Astrocyte of the cerebellum (primary cell): Measurements from ENCODE around the gene LRTM1.

Experiments used
- DNase-seq: peaks from one replicate; pipeline ENCODE4 v3.0.0-alpha.2; 2011; ENCODE audit warnings: low read depth
- H3K4me3 ChIP-seq: 2 replicates; pipeline ENCODE4 v1.5.1; 2011; ENCODE audit warnings: mild to moderate bottlenecking, low read depth, low read length, moderate library complexity
- in situ Hi-C: cut with HindIII; loops from 2 replicates; pipeline ENCODE4 v1.10.0; 2017; ENCODE audit warnings: low sequenced_read_pairs
- TF ChIP-seq, protein P1 (sequence below): IDR thresholded peaks from 2 replicates; pipeline ENCODE4 v1.5.1; 2012; ENCODE audit warnings: low read length, low read depth, moderate library complexity, mild to moderate bottlenecking; ENCODE audit errors: missing control alignments

Gene LRTM1

DNA sequence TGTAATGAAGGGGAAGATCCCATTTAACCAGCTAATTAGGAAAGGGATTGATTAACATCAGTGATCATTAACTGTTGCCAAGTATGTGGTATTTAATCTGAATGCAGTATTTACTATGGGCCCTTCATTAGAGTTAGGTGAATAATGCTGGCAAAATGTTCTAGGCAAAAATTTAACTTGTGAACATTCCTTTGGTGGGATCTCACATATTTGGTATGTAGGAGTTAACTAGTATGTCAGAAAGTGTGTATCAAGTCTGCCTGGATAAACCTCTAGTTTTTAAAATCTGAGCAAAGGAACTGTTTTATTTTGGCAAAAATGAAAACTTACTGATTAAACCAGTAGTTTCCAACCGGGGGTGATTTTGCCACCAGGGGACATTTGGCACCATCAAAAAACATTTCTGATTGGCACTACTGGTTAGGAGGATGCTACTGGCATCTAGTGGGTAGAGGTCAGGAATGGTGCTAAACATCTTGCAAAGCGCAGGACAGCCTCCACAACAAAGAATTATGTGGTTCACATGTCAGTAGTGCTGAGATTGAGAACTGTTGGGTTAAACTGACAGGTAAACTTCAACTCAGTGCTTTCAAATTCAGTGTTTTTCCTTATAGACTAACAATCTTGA lies 22.5 kb downstream of the LRTM1 start:
- no peak overlapping the region for H3K4me3 ChIP-seq
- TF ChIP-seq, protein P1, sequence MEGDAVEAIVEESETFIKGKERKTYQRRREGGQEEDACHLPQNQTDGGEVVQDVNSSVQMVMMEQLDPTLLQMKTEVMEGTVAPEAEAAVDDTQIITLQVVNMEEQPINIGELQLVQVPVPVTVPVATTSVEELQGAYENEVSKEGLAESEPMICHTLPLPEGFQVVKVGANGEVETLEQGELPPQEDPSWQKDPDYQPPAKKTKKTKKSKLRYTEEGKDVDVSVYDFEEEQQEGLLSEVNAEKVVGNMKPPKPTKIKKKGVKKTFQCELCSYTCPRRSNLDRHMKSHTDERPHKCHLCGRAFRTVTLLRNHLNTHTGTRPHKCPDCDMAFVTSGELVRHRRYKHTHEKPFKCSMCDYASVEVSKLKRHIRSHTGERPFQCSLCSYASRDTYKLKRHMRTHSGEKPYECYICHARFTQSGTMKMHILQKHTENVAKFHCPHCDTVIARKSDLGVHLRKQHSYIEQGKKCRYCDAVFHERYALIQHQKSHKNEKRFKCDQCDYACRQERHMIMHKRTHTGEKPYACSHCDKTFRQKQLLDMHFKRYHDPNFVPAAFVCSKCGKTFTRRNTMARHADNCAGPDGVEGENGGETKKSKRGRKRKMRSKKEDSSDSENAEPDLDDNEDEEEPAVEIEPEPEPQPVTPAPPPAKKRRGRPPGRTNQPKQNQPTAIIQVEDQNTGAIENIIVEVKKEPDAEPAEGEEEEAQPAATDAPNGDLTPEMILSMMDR, result no peak
- DNase-seq, result peak; percentile 53
- in situ Hi-C loops, result no loop called here

DNA sequence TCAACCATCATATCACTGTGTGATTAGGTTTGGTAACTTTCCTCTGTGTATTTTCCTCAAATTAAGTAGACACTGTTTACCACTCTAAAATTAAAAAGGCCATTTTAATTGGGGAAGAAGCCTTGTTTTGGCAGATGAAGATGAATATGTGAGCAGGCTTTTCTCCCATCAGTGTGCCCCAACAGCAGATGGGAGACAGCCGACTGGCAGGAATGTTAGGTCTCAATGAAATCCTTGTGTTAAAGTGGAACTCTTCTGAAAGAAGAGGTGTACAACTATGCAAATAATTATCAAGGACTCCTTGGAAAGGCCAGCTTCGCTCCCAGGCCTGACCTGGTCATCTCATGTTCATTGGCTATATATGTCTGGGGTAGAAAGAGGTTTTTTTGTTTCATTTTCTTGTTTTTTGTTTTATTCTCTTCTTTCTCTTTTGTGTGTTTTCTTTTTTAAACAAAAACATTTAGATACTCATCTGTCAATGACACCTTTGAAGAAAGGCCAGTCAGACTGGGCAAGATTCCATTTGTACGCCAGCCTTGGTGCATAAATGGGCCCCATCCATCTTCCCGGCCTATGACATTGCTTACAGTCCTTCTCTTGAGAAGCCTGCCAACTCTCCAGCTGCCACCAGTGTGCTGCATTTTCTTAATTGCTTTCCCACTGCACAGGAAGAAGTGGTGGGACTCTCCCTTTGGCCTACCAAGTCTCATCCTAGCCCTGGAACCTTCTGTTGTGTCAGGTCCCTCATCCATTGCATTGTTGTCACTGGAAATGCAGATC lies 25.8 kb downstream of the LRTM1 start:
- TF ChIP-seq, protein P1, result no peak
- H3K4me3 ChIP-seq, result no peak overlapping the region
- no peak for DNase-seq
- in situ Hi-C loops, result no loop called here

DNA sequence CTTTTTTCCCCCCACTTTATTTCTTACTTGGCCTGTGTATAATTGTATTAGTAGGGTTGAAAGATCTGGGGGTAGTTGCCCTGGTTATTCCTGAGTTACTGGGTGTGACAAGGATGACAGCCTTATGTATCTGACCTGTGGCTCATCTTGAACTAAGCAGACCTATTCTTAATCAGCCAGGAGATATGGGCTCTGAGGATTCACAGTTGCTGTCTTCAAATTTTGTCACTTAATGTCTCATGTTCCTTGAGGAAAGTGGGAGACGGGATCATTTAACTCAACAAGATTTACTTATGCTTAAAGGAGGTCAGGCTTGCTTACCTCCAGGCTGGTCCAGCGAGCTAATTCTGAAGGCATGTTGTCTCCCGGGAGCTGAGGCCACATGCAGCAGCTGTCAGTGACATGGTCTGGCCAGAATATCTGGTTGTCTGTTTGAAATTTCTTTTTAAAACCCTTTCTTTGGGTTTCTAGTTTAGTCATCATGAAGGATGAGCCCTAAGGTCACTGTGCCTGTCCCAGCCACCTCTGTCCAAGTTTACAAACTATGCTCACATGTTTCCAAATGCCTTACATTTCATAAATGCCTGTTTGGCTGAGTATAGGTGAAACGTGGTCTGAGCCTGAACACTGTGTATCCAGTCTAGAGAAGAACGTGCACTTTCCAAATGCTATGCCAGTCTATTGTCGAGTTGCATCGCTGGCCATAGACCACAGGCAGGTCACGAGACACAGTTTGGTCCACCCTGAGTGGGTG lies 26.8 kb downstream of the LRTM1 start:
- in situ Hi-C loops, result no loop called here
- DNase-seq, result no peak
- TF ChIP-seq, protein P1, result no peak
- H3K4me3 ChIP-seq, result no peak overlapping the region

DNA sequence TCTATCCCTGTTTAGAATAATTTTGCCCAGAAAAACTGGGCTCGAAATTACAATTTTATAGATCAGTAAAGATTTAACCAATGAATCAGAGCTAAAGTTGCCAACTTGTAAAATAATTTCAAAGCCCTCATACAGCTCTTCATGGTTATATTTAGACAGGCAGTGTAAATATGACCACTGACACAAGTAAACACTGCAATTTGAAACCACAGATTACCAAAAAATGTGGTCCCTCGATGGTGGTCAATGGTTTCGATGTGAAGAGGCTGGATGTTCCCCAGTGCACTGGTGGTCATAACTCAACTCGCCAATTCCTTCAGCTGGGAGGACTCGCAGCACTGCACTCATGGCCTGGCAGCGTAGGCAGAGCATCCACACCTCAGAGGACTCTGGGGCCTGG lies 28.6 kb downstream of the LRTM1 start:
- TF ChIP-seq, protein P1, result no peak
- no peak overlapping the region for H3K4me3 ChIP-seq
- in situ Hi-C loops, result no loop called here
- DNase-seq, result no peak

DNA sequence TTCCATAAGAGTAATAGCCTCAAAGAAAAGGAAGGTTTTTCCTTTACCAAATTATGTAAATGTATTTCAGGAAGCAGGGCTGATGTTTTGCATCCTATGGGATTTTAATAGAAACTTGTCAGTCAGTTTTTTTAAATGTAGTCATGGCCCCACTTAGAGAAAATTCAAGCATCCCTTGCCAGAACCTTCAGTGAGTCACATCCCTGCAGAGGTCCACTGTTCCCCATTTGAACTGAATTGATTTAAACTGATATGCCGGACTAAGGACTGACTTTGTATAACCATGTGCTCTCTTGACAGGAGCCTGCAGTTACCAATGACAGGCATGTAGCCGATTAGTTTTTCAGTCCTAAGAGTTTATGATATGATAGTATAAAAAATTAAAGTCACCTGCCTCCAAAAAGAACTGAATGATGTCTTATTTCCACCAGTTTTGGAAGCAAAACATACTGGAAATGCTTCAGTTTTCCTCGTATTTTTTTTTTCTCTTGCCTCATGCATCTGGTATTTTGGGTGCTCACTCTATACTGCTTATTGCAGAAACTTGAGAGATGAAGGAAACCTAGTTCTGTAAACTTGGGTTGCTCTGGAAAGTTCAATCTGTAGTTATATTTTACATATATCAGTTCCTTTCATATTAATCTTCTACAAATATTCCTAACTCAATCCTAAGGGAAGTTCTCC lies 30.7 kb downstream of the LRTM1 start:
- no peak overlapping the region for H3K4me3 ChIP-seq
- in situ Hi-C loops, result no loop called here
- TF ChIP-seq, protein P1, result no peak
- DNase-seq, result peak; percentile 56

DNA sequence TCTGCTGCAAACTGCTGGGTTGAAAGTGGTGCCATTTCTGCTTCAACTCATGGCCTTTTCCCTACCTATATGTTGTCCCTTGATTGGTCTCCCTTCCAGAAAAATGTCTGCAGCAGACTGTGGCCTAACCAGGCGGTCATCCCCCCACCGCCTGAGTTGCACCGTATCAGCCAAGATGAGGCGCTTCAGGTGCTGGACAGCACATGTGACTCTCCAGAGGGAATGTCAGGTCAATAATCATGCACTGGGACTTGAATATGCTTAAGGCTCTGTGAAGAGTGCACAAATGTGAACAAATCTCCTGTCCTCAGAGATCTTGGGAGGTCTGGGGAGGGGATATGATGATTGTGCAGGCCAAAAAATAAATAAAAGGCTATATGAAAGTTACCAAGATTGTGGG lies 32.2 kb downstream of the LRTM1 start:
- in situ Hi-C loops, result no loop called here
- no peak for DNase-seq
- no peak overlapping the region for H3K4me3 ChIP-seq
- TF ChIP-seq, protein P1, result no peak
